SK-N-MC (cell line): ENCODE results near the gene ERCC4.

Experiments
- DNase-seq: peaks from one replicate; pipeline ENCODE4 v3.0.0-alpha.2; 2011; ENCODE audit warnings: low read depth, low spot score
- H3K27ac ChIP-seq: fragments of 200-600 bp; sonication (generic); 2 replicates; pipeline ENCODE4 v1.5.1; 2016; ENCODE audit warnings: mixed run types
- H3K36me3 ChIP-seq: fragments of 200-600 bp; sonication (generic); 2 replicates; pipeline ENCODE4 v1.6.1; 2017; ENCODE audit warnings: antibody characterized with exemption, low read length, mixed read lengths; ENCODE audit not compliant: insufficient read depth
- H3K4me3 ChIP-seq: fragments of 200-600 bp; sonication (generic); 2 replicates; pipeline ENCODE4 v1.5.1; 2016
- H3K9ac ChIP-seq: fragments of 200-600 bp; sonication (generic); 2 replicates; pipeline ENCODE4 v1.8.0; 2017; ENCODE audit warnings: mixed run types, mixed read lengths; ENCODE audit not compliant: insufficient read length
- H3K9me3 ChIP-seq: fragments of 200-600 bp; sonication (generic); 2 replicates; pipeline ENCODE4 v1.6.1; 2017; ENCODE audit warnings: low read depth, mild to moderate bottlenecking, antibody characterized with exemption, low read length, moderate library complexity, mixed read lengths
- EZH2 ChIP-seq: fragments of 200-600 bp; sonication (generic); IDR thresholded peaks from one replicate; pipeline ENCODE4 v1.6.1; 2017; ENCODE audit warnings: antibody characterized with exemption
- FOXP2 ChIP-seq: optimal IDR thresholded peaks from 2 replicates; pipeline ENCODE3; 2011; ENCODE audit warnings: mild to moderate bottlenecking, moderate library complexity; ENCODE audit not compliant: insufficient read depth; ENCODE audit errors: extremely low read length, control extremely low read depth
- POLR2AphosphoS5 ChIP-seq: IDR thresholded peaks from 2 replicates; pipeline ENCODE4 v1.6.1; 2012; ENCODE audit warnings: mild to moderate bottlenecking, low read depth, low read length, borderline replicate concordance

ERCC4 gene

DNA sequence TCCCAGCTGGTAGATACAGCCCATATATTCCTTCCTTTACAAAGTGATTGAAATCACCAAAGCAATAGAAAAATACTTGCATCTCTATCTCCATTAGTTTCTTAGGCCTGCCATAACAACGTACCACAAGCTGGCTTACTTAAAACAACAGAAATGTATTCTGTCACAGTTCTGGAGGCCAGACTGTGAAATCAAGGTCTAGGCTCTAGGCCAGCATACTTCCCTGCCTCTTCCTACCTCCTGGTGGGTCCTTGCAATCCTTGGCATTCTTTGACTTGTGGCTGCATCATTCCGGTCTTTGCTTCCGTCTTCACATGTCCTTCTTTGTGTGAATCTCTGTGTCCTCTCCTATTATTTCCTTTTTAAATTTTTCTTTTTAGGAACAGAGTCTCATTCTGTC is 62.5 kb downstream of the ERCC4 start:
- Histone ChIP-seq H3K9ac (no peak overlapping the region), H3K9me3 (no peaks in the 10 kb centered on the region), H3K27ac (no peak overlapping the region), H3K4me3 (no peak overlapping the region), H3K36me3 (no peaks in the 10 kb centered on the region)
- no peak for DNase-seq
- TF ChIP-seq POLR2AphosphoS5 (no peak), FOXP2 (no peak), EZH2 (no peak)

DNA sequence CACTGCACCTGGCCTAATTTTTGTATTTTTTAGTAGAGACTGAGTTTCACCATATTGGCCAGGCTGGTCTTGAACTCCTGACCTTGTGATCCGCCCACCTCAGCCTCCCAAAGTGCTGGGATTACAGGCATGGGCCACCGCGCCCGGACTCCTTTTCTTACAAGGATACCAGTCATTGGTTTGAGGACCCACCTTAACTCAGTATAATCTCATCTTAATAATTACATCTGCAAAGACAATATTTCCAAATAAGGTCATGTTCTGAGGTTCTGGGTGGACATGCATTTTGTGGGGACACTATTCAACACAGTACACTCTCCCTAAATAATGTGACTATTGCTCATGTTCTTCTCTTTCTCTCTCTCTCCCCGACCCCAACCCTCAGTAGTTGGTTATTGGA is 63.7 kb downstream of the ERCC4 start:
- no peaks in the 10 kb centered on the region for H3K36me3 ChIP-seq
- DNase-seq: no peak
- H3K27ac ChIP-seq: no peak overlapping the region
- H3K9me3 ChIP-seq: no peaks in the 10 kb centered on the region
- H3K9ac ChIP-seq: no peak overlapping the region
- no peak for TF ChIP-seq FOXP2
- no peak overlapping the region for H3K4me3 ChIP-seq

DNA sequence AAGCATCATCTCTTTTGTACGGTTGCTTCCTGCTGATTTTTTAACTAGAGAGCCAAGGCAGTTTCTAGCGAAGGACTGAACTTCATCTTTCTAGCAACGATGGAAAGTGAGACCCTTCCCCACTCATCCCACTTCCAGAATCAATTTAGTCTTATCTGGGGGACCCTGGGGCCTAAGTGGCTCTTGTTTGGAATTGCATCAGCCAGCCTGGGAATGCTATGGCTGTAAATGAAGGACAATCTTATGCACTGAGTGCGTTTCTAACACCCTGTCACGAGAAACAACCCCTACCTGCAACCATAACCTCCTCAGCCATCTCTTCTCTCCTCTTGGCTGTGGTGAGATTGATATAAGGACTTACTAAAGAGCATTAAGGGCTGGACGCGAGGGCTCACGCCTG is 64.8 kb downstream of the ERCC4 start:
- no peak overlapping the region for H3K4me3 ChIP-seq
- H3K9ac ChIP-seq: no peak overlapping the region
- TF ChIP-seq EZH2: no peak
- TF ChIP-seq FOXP2: no peak
- no peak for TF ChIP-seq POLR2AphosphoS5
- H3K36me3 ChIP-seq: no peaks in the 10 kb centered on the region
- no peak overlapping the region for H3K27ac ChIP-seq
- H3K9me3 ChIP-seq: no peaks in the 10 kb centered on the region
- no peak for DNase-seq

DNA sequence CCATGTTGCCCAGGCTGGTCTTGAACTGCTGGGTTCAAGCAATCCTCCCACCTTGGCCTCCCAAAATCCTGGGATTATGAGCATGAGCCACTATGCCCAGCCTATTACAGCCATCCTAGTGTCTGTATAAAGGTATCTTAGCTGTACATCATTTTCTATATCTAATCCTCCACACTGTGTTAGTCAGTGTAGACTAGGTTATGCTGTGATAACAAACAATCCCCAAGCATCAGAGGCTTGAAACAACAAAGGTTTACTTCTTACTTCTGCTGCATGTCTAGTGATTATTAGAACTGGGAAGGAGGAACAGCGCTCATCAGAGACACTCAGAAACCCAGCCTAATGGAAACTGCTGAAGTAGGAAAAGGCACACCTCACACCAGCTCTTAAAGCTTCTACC is 68.1 kb downstream of the ERCC4 start:
- TF ChIP-seq POLR2AphosphoS5 (no peak), FOXP2 (no peak), EZH2 (no peak)
- Histone ChIP-seq H3K9ac (no peak overlapping the region), H3K4me3 (no peak overlapping the region)

DNA sequence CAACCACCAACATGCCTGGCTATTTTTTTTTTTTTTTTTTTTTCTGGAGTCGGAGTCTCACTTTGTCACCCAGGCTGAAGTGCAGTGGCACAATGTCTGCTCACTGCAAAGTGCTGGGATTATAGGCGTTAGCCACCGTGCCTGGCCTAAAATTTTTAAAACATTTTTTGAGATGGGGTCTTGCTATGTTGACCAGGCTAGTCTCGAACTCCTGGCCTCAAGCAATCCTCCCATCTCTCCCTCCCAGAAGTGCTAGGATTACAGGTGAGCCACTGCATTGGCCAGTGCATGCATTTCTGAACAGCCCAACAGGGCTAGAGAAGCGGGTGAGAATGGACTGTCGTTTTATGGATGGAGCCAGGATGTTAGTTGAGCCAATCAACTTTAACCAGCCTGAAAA is 72.4 kb downstream of the ERCC4 start:
- no peaks in the 10 kb centered on the region for H3K9me3 ChIP-seq
- TF ChIP-seq FOXP2 (no peak), POLR2AphosphoS5 (no peak), EZH2 (no peak)
- H3K27ac ChIP-seq: no peak overlapping the region
- H3K4me3 ChIP-seq: no peak overlapping the region
- H3K9ac ChIP-seq: no peak overlapping the region
- DNase-seq: no peak
- H3K36me3 ChIP-seq: no peaks in the 10 kb centered on the region

More for the DNA sequence above, 68.1 kb downstream of the ERCC4 start:
- no peaks in the 10 kb centered on the region for H3K36me3 ChIP-seq
- H3K9me3 ChIP-seq: no peaks in the 10 kb centered on the region
- DNase-seq: no peak
- no peak overlapping the region for H3K27ac ChIP-seq

DNA sequence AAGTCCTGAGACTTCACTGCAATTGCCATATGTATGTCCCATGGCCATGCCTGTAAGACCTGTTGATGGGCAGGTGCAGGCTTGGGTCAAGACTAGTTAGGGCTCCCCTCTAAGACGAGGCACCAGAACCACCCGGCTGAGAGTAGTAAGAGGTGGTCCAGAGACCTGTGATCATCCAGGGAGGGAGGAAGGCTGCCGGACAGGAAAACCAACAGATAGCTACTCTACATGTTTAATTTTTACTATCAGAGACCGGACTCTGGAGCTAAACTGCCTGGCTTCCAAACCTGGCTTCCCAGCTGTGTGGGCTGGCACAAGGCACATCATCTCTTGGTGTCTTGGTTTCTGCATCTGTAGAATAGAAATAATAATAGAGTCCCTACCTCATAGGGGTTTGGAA is 73.0 kb downstream of the ERCC4 start:
- no peaks in the 10 kb centered on the region for H3K9me3 ChIP-seq
- H3K4me3 ChIP-seq: no peak overlapping the region
- DNase-seq: no peak
- no peak overlapping the region for H3K9ac ChIP-seq
- TF ChIP-seq FOXP2: no peak
- TF ChIP-seq EZH2: no peak
- no peak for TF ChIP-seq POLR2AphosphoS5
- H3K27ac ChIP-seq: no peak overlapping the region
- no peaks in the 10 kb centered on the region for H3K36me3 ChIP-seq

DNA sequence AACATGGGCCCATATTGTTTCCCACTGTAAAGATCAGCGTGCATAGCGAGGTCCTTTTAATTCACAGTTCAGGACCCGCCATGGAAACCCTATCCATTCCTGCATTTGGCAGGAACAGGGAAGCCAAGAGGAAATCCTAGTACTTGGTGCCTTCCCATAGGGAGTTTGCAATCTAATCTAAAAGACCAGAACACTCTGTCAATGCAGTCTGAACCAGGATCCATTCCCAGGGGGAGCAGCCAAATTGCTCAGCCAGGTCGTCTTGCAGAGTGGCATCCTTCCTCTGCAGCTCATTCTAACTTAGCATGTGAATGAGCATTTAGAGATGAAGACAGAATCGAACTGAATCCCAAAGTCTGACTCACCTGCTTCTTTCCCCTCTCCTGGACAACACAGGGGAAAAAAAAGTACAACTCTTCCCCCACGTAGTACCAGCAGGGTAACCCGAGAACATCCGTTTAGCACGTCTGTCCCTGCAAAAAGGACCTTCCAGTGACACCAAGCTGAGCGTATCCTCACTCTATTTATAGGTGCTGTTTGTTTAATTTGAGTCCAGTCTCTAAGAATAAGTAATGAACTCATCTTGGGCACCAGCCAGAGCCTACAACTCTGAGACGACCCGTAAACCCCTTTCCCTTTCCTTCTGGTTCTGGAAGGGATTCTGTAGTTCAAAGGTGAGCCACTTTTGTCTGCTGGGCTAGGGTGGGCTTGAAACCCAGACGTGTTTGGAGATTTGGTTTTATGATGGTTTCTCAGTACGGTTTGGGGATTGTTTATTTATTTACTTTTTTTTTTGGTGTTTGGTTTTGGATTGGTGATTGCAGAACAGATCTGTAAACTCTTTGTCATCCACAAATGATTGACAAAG is 74.5 kb downstream of the ERCC4 start:
- no peak for DNase-seq
- Histone ChIP-seq H3K9me3 (no peaks in the 10 kb centered on the region), H3K27ac (no peak overlapping the region), H3K36me3 (no peaks in the 10 kb centered on the region), H3K9ac (no peak overlapping the region), H3K4me3 (no peak overlapping the region)
- TF ChIP-seq POLR2AphosphoS5 (no peak), FOXP2 (no peak), EZH2 (no peak)

DNA sequence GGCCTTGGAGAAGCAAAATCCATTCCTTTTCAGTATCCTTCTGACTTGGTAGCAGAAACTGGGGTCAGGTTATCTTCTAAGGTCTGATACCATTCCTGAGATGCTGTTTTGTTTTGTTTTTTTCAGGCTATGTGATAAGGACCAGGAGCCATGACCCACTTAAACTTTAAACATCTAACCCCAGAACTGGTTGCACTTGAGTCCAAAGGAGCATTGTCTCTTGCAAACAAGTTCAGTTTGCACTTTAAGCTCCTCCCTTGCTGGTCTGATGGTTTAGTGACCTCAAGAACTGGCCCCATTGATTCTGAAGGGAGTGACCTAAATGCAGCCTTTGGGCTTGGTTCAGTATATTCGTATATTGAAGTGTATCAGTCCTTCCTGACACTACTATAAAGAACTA is 75.2 kb downstream of the ERCC4 start:
- Histone ChIP-seq H3K36me3 (no peaks in the 10 kb centered on the region), H3K9ac (no peak overlapping the region), H3K9me3 (no peaks in the 10 kb centered on the region), H3K4me3 (no peak overlapping the region), H3K27ac (no peak overlapping the region)
- DNase-seq: no peak
- TF ChIP-seq POLR2AphosphoS5 (no peak), FOXP2 (no peak), EZH2 (no peak)
